Transverse colon (tissue), 4 donors: ENCODE results near the gene CEP192. TPM values are rescaled to one million over a fixed set of nuclear protein-coding genes. Genes with fewer than 3 reads are reported as not detected.
"Not testable (repeated sequence)": the region's sequence is repeated elsewhere in the genome, so short reads cannot be mapped to it uniquely, and the experiment has no call there.

Experiments used
- DNase-seq: peaks from one replicate; pipeline ENCODE4 v3.0.0-alpha.2; 2019
- H3K27ac ChIP-seq, 4 donors: fragments of 200-600 bp; sonication (generic); 2 replicates each; pipeline ENCODE4 v1.5.1; 2016 to 2018; ENCODE audit warnings: inconsistent platforms in 4 of 4
- H3K27me3 ChIP-seq: fragments of 200-600 bp; sonication (generic); 2 replicates; pipeline ENCODE4 v1.5.1; 2017; ENCODE audit warnings: inconsistent platforms
- H3K36me3 ChIP-seq, 4 donors: fragments of 200-600 bp; sonication (generic); 2 replicates each; pipeline ENCODE4 v1.5.1; 2017 to 2019; ENCODE audit warnings: inconsistent platforms in 4 of 4
- H3K4me1 ChIP-seq, 4 donors: fragments of 200-600 bp; sonication (generic); 2 replicates each; pipeline ENCODE4 v1.5.1; 2017 to 2020; ENCODE audit warnings: inconsistent platforms in 4 of 4
- H3K4me3 ChIP-seq, 4 donors: fragments of 200-600 bp; sonication (generic); 1 replicate in 1 of 4; 2 replicates in 3 of 4; pipeline versions ENCODE4 v1.5.1 to v1.6.1; 2017 to 2019; ENCODE audit warnings: inconsistent platforms in 4 of 4
- H3K9me3 ChIP-seq, 2 donors: fragments of 200-600 bp; sonication (generic); 2 replicates each; pipeline ENCODE4 v1.5.1; 2017 to 2019; ENCODE audit warnings: inconsistent platforms in 2 of 2
- CTCF ChIP-seq, 5 experiments: fragments of 200-600 bp in 3 of 5; fragments of 450-650 bp in 2 of 5; sonication (generic) in 3 of 5; IDR thresholded peaks; 1 replicate in 2 of 5; 2 replicates in 3 of 5; pipeline ENCODE4 v1.5.1; 2016 to 2017; ENCODE audit warnings: antibody characterized with exemption in 5 of 5, inconsistent platforms in 3 of 5, mild to moderate bottlenecking in 2 of 5, moderate library complexity in 1 of 5
- EP300 ChIP-seq: sonication (generic); formaldehyde crosslinking; IDR thresholded peaks from one replicate; pipeline ENCODE4 v1.6.1; 2017; ENCODE audit warnings: antibody characterized with exemption, low read depth
- POLR2A ChIP-seq: fragments of 450-650 bp; IDR thresholded peaks from one replicate; pipeline ENCODE4 v1.6.1; 2016; ENCODE audit warnings: antibody characterized with exemption, mild to moderate bottlenecking, moderate library complexity
- POLR2AphosphoS5 ChIP-seq, 3 donors: sonication (generic); formaldehyde crosslinking; IDR thresholded peaks; one replicate each; pipeline ENCODE4 v1.6.1; 2016; ENCODE audit warnings: antibody characterized with exemption in 3 of 3
- WGBS, 2 donors: methylation state at CpG; one replicate each; pipeline ENCODE4 v1.1.5; 2018; ENCODE audit warnings: low coverage in 1 of 2; 5-methylcytosine and 5-hydroxymethylcytosine counted together
- in situ Hi-C, 4 donors: fragments of 200-750 bp; cut with MboI; loops; one replicate each; pipeline versions ENCODE4 v1.15.0 to v1.15.1; 2017; ENCODE audit warnings: low sequenced_read_pairs in 3 of 4, low pct_ligation_motif_present in 1 of 4, low pct_unique_long_range_greater_than_20kb in 1 of 4
- intact Hi-C: fragments of 100-400 bp; cut with DNase I; formaldehyde crosslinking; loops from one replicate; pipeline ENCODE4 v1.15.1; 2023; ENCODE audit warnings: low total_unique reads
- total RNA-seq, 4 donors: library from RNA; depleted of rRNA; stranded (reverse); fragments of >200 nt; gene quantifications; one replicate each; pipeline ENCODE4 v1.1.0, GENCODE V29; 2016

Gene CEP192
- total RNA-seq, 4 donors from 2014 or later = 21.3 to 40.0 (median 34.1) TPM

- H3K4me3 ChIP-seq = no peak overlapping the region
- no peak overlapping the region for H3K27ac ChIP-seq
- WGBS, 2 donors = 75 to 88% methylated on average over 1 to 2 of the region's 2 CpGs
- no peak for DNase-seq
- H3K4me1 ChIP-seq = no peaks in the 10 kb centered on the region
- H3K36me3 ChIP-seq = peaks cover 0 to 32% (median 10%) of the 10 kb centered on the region in 4 donors
- peaks cover 0 to 3% of the 10 kb centered on the region in 2 donors for H3K9me3 ChIP-seq
- no peaks in the 10 kb centered on the region for H3K27me3 ChIP-seq
- TF ChIP-seq EP300 (no peak), CTCF (IDR thresholded peaks at IDR 0.05) (no peak), POLR2AphosphoS5 (IDR thresholded peaks at IDR 0.05) (no peak), POLR2A (no peak)
- intact Hi-C loops (no loop called here), in situ Hi-C loops (no loop called here)
Observed at GRCh38 chr18:13077473-13077872, 86.3 kb downstream of the CEP192 start.

- H3K4me3 ChIP-seq, H3K4me1 ChIP-seq, H3K27me3 ChIP-seq, in situ Hi-C loops, H3K27ac ChIP-seq, intact Hi-C loops, DNase-seq, H3K9me3 ChIP-seq: not testable (repeated sequence)
- H3K36me3 ChIP-seq = peaks cover 0 to 26% (median 8%) of the 10 kb centered on the region in 4 donors
Observed at GRCh38 chr18:13078065-13078464, 86.9 kb downstream of the CEP192 start.

- intact Hi-C loops (no loop called here), in situ Hi-C loops (no loop called here)
- TF ChIP-seq EP300 = no peak
- no peak for TF ChIP-seq POLR2A
- no peak for TF ChIP-seq POLR2AphosphoS5 (IDR thresholded peaks at IDR 0.05)
- TF ChIP-seq CTCF (IDR thresholded peaks at IDR 0.05) = no peak
- H3K4me1 ChIP-seq = no peaks in the 10 kb centered on the region
- H3K27ac ChIP-seq = no peak overlapping the region
- H3K9me3 ChIP-seq = no peaks in the 10 kb centered on the region
- no peak overlapping the region for H3K4me3 ChIP-seq
- no peaks in the 10 kb centered on the region for H3K27me3 ChIP-seq
- no peak for DNase-seq
- WGBS, 2 donors = 97 to 100% methylated on average over 4 of the region's 4 CpGs
- peaks cover 0 to 20% (median 7%) of the 10 kb centered on the region in 4 donors for H3K36me3 ChIP-seq
Observed at GRCh38 chr18:13086906-13087305, 95.7 kb downstream of the CEP192 start.

GRCh38 chr18:13095466-13095865, 104.3 kb downstream of the CEP192 start:
- Histone ChIP-seq H3K4me3 (no peak overlapping the region), H3K9me3 (no peaks in the 10 kb centered on the region), H3K36me3 (peaks cover 0 to 60% (median 16%) of the 10 kb centered on the region in 4 donors), H3K27me3 (no peaks in the 10 kb centered on the region), H3K4me1 (no peaks in the 10 kb centered on the region), H3K27ac (no peak overlapping the region)
- 96 to 100% methylated on average over 2 to 12 of the region's 12 CpGs for WGBS, 2 donors
- DNase-seq = no peak
- in situ Hi-C loops (loop anchor here in 1 of 4 donors (10.0 kb wide), 1 partner anchor 61 kb away; no protein-coding TSS in a partner anchor), intact Hi-C loops (no loop called here)
- TF ChIP-seq POLR2A (no peak), POLR2AphosphoS5 (IDR thresholded peaks at IDR 0.05) (no peak), CTCF (IDR thresholded peaks at IDR 0.05) (no peak), EP300 (no peak)

- Histone ChIP-seq H3K36me3 (peaks cover 0 to 61% (median 17%) of the 10 kb centered on the region in 4 donors), H3K4me1 (no peaks in the 10 kb centered on the region), H3K9me3 (no peaks in the 10 kb centered on the region), H3K27ac (no peak overlapping the region), H3K27me3 (no peaks in the 10 kb centered on the region), H3K4me3 (no peak overlapping the region)
- in situ Hi-C loops (loop anchor here in 1 of 4 donors (10.0 kb wide), 1 partner anchor 61 kb away; no protein-coding TSS in a partner anchor), intact Hi-C loops (no loop called here)
- no peak for TF ChIP-seq POLR2A
- no peak for TF ChIP-seq CTCF (IDR thresholded peaks at IDR 0.05)
- no peak for TF ChIP-seq EP300
- TF ChIP-seq POLR2AphosphoS5 (IDR thresholded peaks at IDR 0.05) = no peak
- WGBS, 2 donors = 97% methylated on average over 9 of the region's 9 CpGs; no CpG with 5 or more reads in 1 of the 2 donors
- DNase-seq = no peak
Observed at GRCh38 chr18:13096232-13096631, 105.1 kb downstream of the CEP192 start.
